HCT116 (cell line): ENCODE measurements around the gene ANKRD33. TPM values are rescaled to one million over a fixed set of nuclear protein-coding genes. Genes with fewer than 3 reads are reported as not detected.
A peak's percentile ranks its signal among the peaks of the same experiment; 100 is the strongest.

Experiments
- ATAC-seq: fragments of 200-7000 bp; cut with Tn5 transposase; 2 replicates; pipeline ENCODE4 v1.9.1; 2020; ENCODE audit warnings: mild to moderate bottlenecking, moderate library complexity
- BruUV-seq: library from RNA; stranded (reverse); fragments of 400-500 nt; replicated peaks from 2 replicates; lab custom pipeline; 2021; lab: Mats Ljungman, UMichigan
- CTCF ChIA-PET: fragments of 300-600 bp; sonication (Branson Sonifier 250); formaldehyde crosslinking; loops from one replicate; lab custom pipeline; 2021; ENCODE audit warnings: antibody characterized with exemption; lab: Charles Lee
- POLR2A ChIA-PET: fragments of 300-600, 350-600 bp; sonication (Branson Sonifier 250); formaldehyde crosslinking; loops from one replicate; lab custom pipeline; 2021; ENCODE audit warnings: antibody characterized with exemption; lab: Charles Lee
- RAD21 ChIA-PET, 2 experiments: fragments of 300-600 bp; sonication (Branson Sonifier 250); formaldehyde crosslinking; loops; one replicate each; lab custom pipeline; 2023; ENCODE audit warnings: low total read pairs in 2 of 2; ENCODE audit not compliant: uncharacterized antibody in 2 of 2, unreplicated experiment in 2 of 2, low non-redundant PET in 1 of 2; lab: Charles Lee
- DNase-seq: peaks from one replicate; pipeline ENCODE4 v3.0.0-alpha.2; 2010; ENCODE audit warnings: low read depth, low spot score
- H2AFZ ChIP-seq: fragments of 200-600 bp; shearing (Covaris generic), sonication (generic); 2 replicates; pipeline ENCODE4 v1.6.1; 2017; ENCODE audit warnings: low read depth, mixed run types, mixed read lengths, antibody characterized with exemption, low read length; ENCODE audit not compliant: poor library complexity, severe bottlenecking
- H3K27ac ChIP-seq: 2 replicates; pipeline ENCODE4 v1.5.1; 2012; ENCODE audit warnings: low read depth, low read length
- H3K27me3 ChIP-seq: fragments of 200-600 bp; sonication (generic); 2 replicates; pipeline ENCODE4 v1.6.1; 2016; ENCODE audit warnings: mixed run types, low read length, mixed read lengths; ENCODE audit not compliant: insufficient read depth
- H3K36me3 ChIP-seq, 2 experiments: fragments of 200-500 bp in 1 of 2; fragments of 200-600 bp in 1 of 2; sonication (Bioruptor generic) in 1 of 2; sonication (generic) in 1 of 2; 2 replicates each; pipeline versions ENCODE4 v1.5.1 to v1.6.1; 2014 to 2016; ENCODE audit warnings: low read length in 2 of 2, inconsistent platforms in 1 of 2, mixed read lengths in 1 of 2, mixed run types in 1 of 2; ENCODE audit not compliant: insufficient read depth in 2 of 2, control insufficient read depth in 1 of 2
- H3K4me1 ChIP-seq, 2 experiments: fragments of 200-600 bp in 1 of 2; sonication (generic) in 1 of 2; 2 replicates each; pipeline versions ENCODE4 v1.5.1 to v1.6.1; 2012 to 2017; ENCODE audit warnings: low read length in 2 of 2, inconsistent platforms in 1 of 2, mild to moderate bottlenecking in 1 of 2, mixed read lengths in 1 of 2, mixed run types in 1 of 2, moderate library complexity in 1 of 2; ENCODE audit not compliant: insufficient read depth in 2 of 2, control insufficient read depth in 1 of 2
- H3K4me2 ChIP-seq: fragments of 200-600 bp; sonication (generic); 2 replicates; pipeline ENCODE4 v1.6.1; 2017; ENCODE audit warnings: mixed run types, low read length, mixed read lengths
- H3K4me3 ChIP-seq, 2 experiments: fragments of 200-600 bp in 1 of 2; sonication (generic) in 1 of 2; replicated peaks in 1 of 2; 2 replicates each; pipeline ENCODE4 v1.5.1; 2011 to 2016; ENCODE audit warnings: low read length in 2 of 2, control low read depth in 1 of 2, low read depth in 1 of 2, mild to moderate bottlenecking in 1 of 2, mixed read lengths in 1 of 2, mixed run types in 1 of 2
- H3K79me2 ChIP-seq: fragments of 200-600 bp; sonication (generic); 2 replicates; pipeline ENCODE4 v1.6.1; 2017; ENCODE audit warnings: mild to moderate bottlenecking, mixed run types, low read length, moderate library complexity, mixed read lengths; ENCODE audit not compliant: insufficient read depth
- H3K9ac ChIP-seq: fragments of 200-600 bp; sonication (generic); 2 replicates; pipeline ENCODE4 v1.6.1; 2016; ENCODE audit warnings: low read length, mixed read lengths
- H3K9me2 ChIP-seq: fragments of 200-600 bp; sonication (generic), shearing (Covaris generic); 2 replicates; pipeline ENCODE4 v1.6.1; 2017; ENCODE audit warnings: mixed run types, mild to moderate bottlenecking, moderate library complexity; ENCODE audit not compliant: insufficient read depth
- H3K9me3 ChIP-seq, 2 experiments: fragments of 200-500 bp in 1 of 2; fragments of 200-600 bp in 1 of 2; sonication (Bioruptor generic) in 1 of 2; sonication (generic) in 1 of 2; 2 replicates each; pipeline ENCODE4 v1.6.1; 2014 to 2017; ENCODE audit warnings: low read length in 2 of 2, mixed read lengths in 2 of 2, inconsistent platforms in 1 of 2, low read depth in 1 of 2, mild to moderate bottlenecking in 1 of 2, mixed run types in 1 of 2, moderate library complexity in 1 of 2; ENCODE audit not compliant: control insufficient read depth in 1 of 2, insufficient read depth in 1 of 2
- H4K20me1 ChIP-seq: fragments of 200-600 bp; sonication (generic), shearing (Covaris generic); 2 replicates; pipeline ENCODE4 v1.6.1; 2017; ENCODE audit warnings: mixed run types, mild to moderate bottlenecking, moderate library complexity; ENCODE audit not compliant: insufficient read depth
- CEBPB ChIP-seq: IDR thresholded peaks from 2 replicates; pipeline ENCODE4 v1.6.1; 2012; ENCODE audit warnings: low read depth
- ELF1 ChIP-seq: IDR thresholded peaks from 2 replicates; pipeline ENCODE4 v1.6.1; 2012; ENCODE audit warnings: low read depth, borderline replicate concordance
- JUND ChIP-seq: IDR thresholded peaks from 2 replicates; pipeline ENCODE4 v1.6.1; 2012
- POLR2A ChIP-seq: IDR thresholded peaks from 2 replicates; pipeline ENCODE4 v1.7.0; 2011; ENCODE audit warnings: borderline replicate concordance; ENCODE audit not compliant: insufficient read depth, insufficient read length; ENCODE audit errors: extremely low read depth
- POLR2AphosphoS5 ChIP-seq: IDR thresholded peaks from 2 replicates; pipeline ENCODE4 v1.6.1; 2011; ENCODE audit warnings: mild to moderate bottlenecking, low read depth, low read length, moderate library complexity
- RAD21 ChIP-seq: IDR thresholded peaks from 2 replicates; pipeline ENCODE4 v1.6.1; 2012; ENCODE audit warnings: low read depth, mild to moderate bottlenecking
- SIN3A ChIP-seq: IDR thresholded peaks from 2 replicates; pipeline ENCODE4 v1.6.1; 2012; ENCODE audit warnings: low read depth
- SRF ChIP-seq: IDR thresholded peaks from 2 replicates; pipeline ENCODE4 v1.6.1; 2012; ENCODE audit warnings: low read depth
- TCF7L2 ChIP-seq: IDR thresholded peaks from 2 replicates; pipeline ENCODE4 v1.7.0; 2011; ENCODE audit warnings: borderline replicate concordance, inconsistent platforms; ENCODE audit not compliant: insufficient read depth, insufficient read length; ENCODE audit errors: extremely low read depth
- YY1 ChIP-seq: IDR thresholded peaks from 2 replicates; pipeline ENCODE4 v1.6.1; 2011; ENCODE audit warnings: low read length, low read depth, moderate library complexity, mild to moderate bottlenecking; ENCODE audit not compliant: insufficient replicate concordance; ENCODE audit errors: extremely low read depth
- ZFX ChIP-seq: fragments of 450-650 bp; IDR thresholded peaks from 2 replicates; pipeline ENCODE4 v1.6.1; 2017
- intact Hi-C: fragments of 100-400 bp; cut with micrococcal nuclease; formaldehyde crosslinking; loops from 2 replicates; pipeline ENCODE4 v1.10.0; 2022
- total RNA-seq: library from RNA; stranded (reverse); gene quantifications from one replicate; pipeline ENCODE4 v1.2.1, GENCODE V29; 2021; ENCODE audit not compliant: unreplicated experiment
- TF ChIP-seq, protein P1 (sequence below): IDR thresholded peaks from 2 replicates; pipeline ENCODE4 v1.6.1; 2012; ENCODE audit warnings: low read depth
- TF ChIP-seq, protein P2 (sequence below), 3 experiments: fragments of 200-600 bp in 1 of 3; sonication (generic) in 1 of 3; IDR thresholded peaks in 2 of 3; conservative IDR thresholded peaks in 1 of 3; 2 replicates each; pipeline ENCODE4 v1.5.1; 2012 to 2017; ENCODE audit warnings: low read depth in 2 of 3, low read length in 2 of 3, antibody characterized with exemption in 1 of 3, borderline replicate concordance in 1 of 3, control low read depth in 1 of 3, mild to moderate bottlenecking in 1 of 3, mixed read lengths in 1 of 3, mixed run types in 1 of 3, moderate library complexity in 1 of 3; ENCODE audit not compliant: insufficient read depth in 1 of 3

The ANKRD33 gene
- total RNA-seq, 1 experiment from 2014 or later: not detected

DNA sequence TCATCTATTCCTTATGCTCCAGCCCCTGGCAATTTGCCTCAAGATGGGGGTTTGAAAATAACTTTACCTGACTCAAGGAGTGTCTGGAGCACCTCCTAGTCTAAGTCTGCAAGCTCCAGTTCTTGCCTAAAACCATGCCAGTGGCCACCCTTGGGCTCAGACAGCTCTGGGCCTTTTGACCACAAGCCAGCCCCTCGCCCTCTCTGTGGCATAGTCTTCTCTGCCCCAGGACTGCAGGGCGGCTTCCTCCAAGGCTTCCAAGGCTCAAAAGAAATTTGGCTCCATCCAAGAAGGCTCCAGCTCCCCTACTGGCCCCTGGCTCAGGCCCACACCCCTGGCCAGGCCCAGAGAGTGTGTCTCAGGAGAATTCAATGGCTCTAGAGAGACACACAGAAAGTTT, 34.2 kb downstream of the ANKRD33 start:
- Histone ChIP-seq H3K27ac (no peak overlapping the region), H4K20me1 (no peaks in the 10 kb centered on the region), H3K79me2 (no peaks in the 10 kb centered on the region), H3K4me1 (peaks cover 0 to 12% of the 10 kb centered on the region in 2 experiments; a peak in 1 of 4 replicates), H2AFZ (no peak overlapping the region), H3K4me3 (no peak overlapping the region), H3K36me3 (no peaks in the 10 kb centered on the region), H3K9me3 (no peaks in the 10 kb centered on the region), H3K9ac (no peak overlapping the region), H3K4me2 (no peak overlapping the region), H3K27me3 (no peaks in the 10 kb centered on the region), H3K9me2 (no peaks in the 10 kb centered on the region)
- POLR2A ChIA-PET: no interaction called here
- intact Hi-C loops: no loop called here
- RAD21 ChIA-PET: interaction anchor here in 1 of 2 experiments (1.6 kb wide), 1 partner anchor 30 kb away, joined by 5 read pairs; no protein-coding TSS in a partner anchor
- ATAC-seq (no peak), DNase-seq (no peak)
- CTCF ChIA-PET: interaction anchor here (1.0 to 2.9 kb wide), 2 partner anchors 12 to 27 kb away, joined by 4 to 9 read pairs; no protein-coding TSS in a partner anchor
- TF ChIP-seq TCF7L2: no peak
- TF ChIP-seq YY1: no peak
- TF ChIP-seq ZFX: no peak
- no peak for TF ChIP-seq JUND
- no peak for TF ChIP-seq ELF1
- TF ChIP-seq CEBPB: no peak
- TF ChIP-seq POLR2A: no peak
- no peak for TF ChIP-seq SRF
- no peak for TF ChIP-seq SIN3A
- no peak for TF ChIP-seq RAD21
- BruUV-seq: no TSS peak

DNA sequence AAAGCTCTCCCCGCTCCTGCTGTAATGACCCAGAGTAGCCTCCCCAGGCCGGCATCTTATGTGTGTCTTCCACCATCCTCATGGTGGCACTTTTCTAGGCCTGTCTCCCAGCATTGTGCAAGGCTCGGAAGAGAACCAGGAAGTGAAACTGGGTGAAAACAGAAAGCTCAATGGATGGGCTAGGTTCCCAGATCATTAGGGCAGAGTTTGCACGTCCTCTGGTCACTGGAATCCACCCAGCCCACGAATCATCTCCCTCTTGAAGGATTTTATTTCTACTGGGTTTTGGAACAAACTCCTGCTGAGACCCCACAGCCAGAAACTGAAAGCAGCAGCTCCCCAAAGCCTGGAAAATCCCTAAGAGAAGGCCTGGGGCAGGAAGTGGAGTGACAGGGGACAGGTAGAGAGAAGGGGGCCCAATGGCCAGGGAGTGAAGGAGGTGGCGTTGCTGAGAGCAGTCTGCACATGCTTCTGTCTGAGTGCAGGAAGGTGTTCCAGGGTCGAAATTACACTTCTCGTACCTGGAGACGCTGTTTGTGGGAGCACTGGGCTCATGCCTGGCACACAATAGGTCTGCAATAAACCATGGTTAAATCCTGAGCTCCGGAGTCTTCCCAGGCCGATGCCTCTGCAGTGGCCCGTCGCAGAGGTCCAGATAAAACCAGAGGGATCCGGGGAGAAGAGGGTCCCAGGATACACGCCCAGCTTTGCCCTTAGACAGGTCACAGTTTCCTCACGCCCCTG, 35.0 kb downstream of the ANKRD33 start:
- ATAC-seq (peak; percentile 36), DNase-seq (no peak)
- CTCF ChIA-PET: interaction anchor here (0.5 to 2.9 kb wide), 7 partner anchors 8 to 226 kb away, joined by 3 to 9 read pairs (median 4); no protein-coding TSS in a partner anchor
- H3K9me2 ChIP-seq: no peaks in the 10 kb centered on the region
- H3K27me3 ChIP-seq: no peaks in the 10 kb centered on the region
- H3K9me3 ChIP-seq: no peaks in the 10 kb centered on the region
- no peak overlapping the region for H3K9ac ChIP-seq
- H3K27ac ChIP-seq: no peak overlapping the region
- RAD21 ChIA-PET: interaction anchor here in 1 of 2 experiments (1.6 kb wide), 1 partner anchor 30 kb away, joined by 5 read pairs; no protein-coding TSS in a partner anchor
- H3K4me1 ChIP-seq: peaks cover 0 to 12% of the 10 kb centered on the region in 2 experiments; a peak in 1 of 4 replicates
- peak overlapping the region; percentile 52 for H3K4me2 ChIP-seq
- no peaks in the 10 kb centered on the region for H4K20me1 ChIP-seq
- no peaks in the 10 kb centered on the region for H3K36me3 ChIP-seq
- peak overlapping the region; percentile 59 for H2AFZ ChIP-seq
- POLR2A ChIA-PET: no interaction called here
- H3K79me2 ChIP-seq: no peaks in the 10 kb centered on the region
- BruUV-seq: no TSS peak
- intact Hi-C loops: no loop called here
- no peak overlapping the region for H3K4me3 ChIP-seq
- TF ChIP-seq POLR2AphosphoS5 (no peak), TCF7L2 (no peak), POLR2A (no peak)
- TF ChIP-seq, protein P1, sequence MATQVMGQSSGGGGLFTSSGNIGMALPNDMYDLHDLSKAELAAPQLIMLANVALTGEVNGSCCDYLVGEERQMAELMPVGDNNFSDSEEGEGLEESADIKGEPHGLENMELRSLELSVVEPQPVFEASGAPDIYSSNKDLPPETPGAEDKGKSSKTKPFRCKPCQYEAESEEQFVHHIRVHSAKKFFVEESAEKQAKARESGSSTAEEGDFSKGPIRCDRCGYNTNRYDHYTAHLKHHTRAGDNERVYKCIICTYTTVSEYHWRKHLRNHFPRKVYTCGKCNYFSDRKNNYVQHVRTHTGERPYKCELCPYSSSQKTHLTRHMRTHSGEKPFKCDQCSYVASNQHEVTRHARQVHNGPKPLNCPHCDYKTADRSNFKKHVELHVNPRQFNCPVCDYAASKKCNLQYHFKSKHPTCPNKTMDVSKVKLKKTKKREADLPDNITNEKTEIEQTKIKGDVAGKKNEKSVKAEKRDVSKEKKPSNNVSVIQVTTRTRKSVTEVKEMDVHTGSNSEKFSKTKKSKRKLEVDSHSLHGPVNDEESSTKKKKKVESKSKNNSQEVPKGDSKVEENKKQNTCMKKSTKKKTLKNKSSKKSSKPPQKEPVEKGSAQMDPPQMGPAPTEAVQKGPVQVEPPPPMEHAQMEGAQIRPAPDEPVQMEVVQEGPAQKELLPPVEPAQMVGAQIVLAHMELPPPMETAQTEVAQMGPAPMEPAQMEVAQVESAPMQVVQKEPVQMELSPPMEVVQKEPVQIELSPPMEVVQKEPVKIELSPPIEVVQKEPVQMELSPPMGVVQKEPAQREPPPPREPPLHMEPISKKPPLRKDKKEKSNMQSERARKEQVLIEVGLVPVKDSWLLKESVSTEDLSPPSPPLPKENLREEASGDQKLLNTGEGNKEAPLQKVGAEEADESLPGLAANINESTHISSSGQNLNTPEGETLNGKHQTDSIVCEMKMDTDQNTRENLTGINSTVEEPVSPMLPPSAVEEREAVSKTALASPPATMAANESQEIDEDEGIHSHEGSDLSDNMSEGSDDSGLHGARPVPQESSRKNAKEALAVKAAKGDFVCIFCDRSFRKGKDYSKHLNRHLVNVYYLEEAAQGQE: no peak
- TF ChIP-seq, protein P2, sequence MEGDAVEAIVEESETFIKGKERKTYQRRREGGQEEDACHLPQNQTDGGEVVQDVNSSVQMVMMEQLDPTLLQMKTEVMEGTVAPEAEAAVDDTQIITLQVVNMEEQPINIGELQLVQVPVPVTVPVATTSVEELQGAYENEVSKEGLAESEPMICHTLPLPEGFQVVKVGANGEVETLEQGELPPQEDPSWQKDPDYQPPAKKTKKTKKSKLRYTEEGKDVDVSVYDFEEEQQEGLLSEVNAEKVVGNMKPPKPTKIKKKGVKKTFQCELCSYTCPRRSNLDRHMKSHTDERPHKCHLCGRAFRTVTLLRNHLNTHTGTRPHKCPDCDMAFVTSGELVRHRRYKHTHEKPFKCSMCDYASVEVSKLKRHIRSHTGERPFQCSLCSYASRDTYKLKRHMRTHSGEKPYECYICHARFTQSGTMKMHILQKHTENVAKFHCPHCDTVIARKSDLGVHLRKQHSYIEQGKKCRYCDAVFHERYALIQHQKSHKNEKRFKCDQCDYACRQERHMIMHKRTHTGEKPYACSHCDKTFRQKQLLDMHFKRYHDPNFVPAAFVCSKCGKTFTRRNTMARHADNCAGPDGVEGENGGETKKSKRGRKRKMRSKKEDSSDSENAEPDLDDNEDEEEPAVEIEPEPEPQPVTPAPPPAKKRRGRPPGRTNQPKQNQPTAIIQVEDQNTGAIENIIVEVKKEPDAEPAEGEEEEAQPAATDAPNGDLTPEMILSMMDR (IDR thresholded peaks at IDR 0.05 in 2 of 3, conservative IDR thresholded peaks at IDR 0.05 in 1 of 3; ENCODE audit: borderline replicate concordance in 1 of 3, insufficient read depth in 1 of 3, low read depth in 2 of 3, low read length in 2 of 3): no peak
